ENCODE measurements around the gene SLC9C1. TPM values are rescaled to one million over a fixed set of nuclear protein-coding genes. Genes with fewer than 3 reads are reported as not detected.

The SLC9C1 gene
- total and polyA plus RNA-seq, 7 experiments from 2014 or later: 0.08 TPM; not detected in 6

- H3K9me3 ChIP-seq (ENCODE audit: control insufficient read depth in 2 of 3, low read length in 3 of 3): no peaks in the 10 kb centered on the region
- POLR2A ChIA-PET: interaction anchor here (0.6 to 1.2 kb wide), 5 partner anchors 21 to 449 kb away, joined by 3 to 5 read pairs (median 4); partner anchors contain the start of gene GCSAM
- Mint-ChIP-seq H3K27ac (peak overlapping the region in 4 of 9 donors; percentile 28 to 48 (median 40)), H3K36me3 (peaks cover 0 to 12% (median 0%) of the 10 kb centered on the region in 5 donors), H3K4me1 (peaks cover 2 to 18% (median 9%) of the 10 kb centered on the region in 7 donors), H3K9me3 (no peaks in the 10 kb centered on the region), H3K4me3 (peak overlapping the region in 1 of 10 donors; percentile 14), H3K27me3 (no peaks in the 10 kb centered on the region)
- no peaks in the 10 kb centered on the region for H3K27me3 ChIP-seq (ENCODE audit: control insufficient read depth in 2 of 2, insufficient read depth in 2 of 2, low read length in 2 of 2)
- no peaks in the 10 kb centered on the region for H3K36me3 ChIP-seq (ENCODE audit: control insufficient read depth in 2 of 3, insufficient read depth in 3 of 3, low read length in 3 of 3)
- H3K4me1 ChIP-seq (ENCODE audit: control insufficient read depth in 2 of 2, insufficient read depth in 2 of 2, low read length in 2 of 2): no peaks in the 10 kb centered on the region
- ATAC-seq (peak; percentile 96), DNase-seq (peak in 7 of 9 donors; percentile 52 to 75 (median 70))
- H3K27ac ChIP-seq (ENCODE audit: low read depth, low read length): no peak overlapping the region
- intact Hi-C loops (cut with micrococcal nuclease): loop anchor here (1.0 to 5.0 kb wide), 11 partner anchors 17 to 419 kb away; partner anchors contain the start of gene GCSAM (in 2 of the 2)
- H3K4me3 ChIP-seq (ENCODE audit: low read length): no peak overlapping the region
- CTCF ChIA-PET: interaction anchor here (0.6 to 4.1 kb wide), 43 partner anchors 10 to 1315 kb away, joined by 3 to 36 read pairs (median 4); partner anchors contain the start of genes BTLA, GCSAM and SLC9C1
Observed at GRCh38 chr3:112111785-112112402, 182.1 kb downstream of the SLC9C1 start.

GRCh38 chr3:112109322-112109721, 184.7 kb downstream of the SLC9C1 start:
- Histone ChIP-seq H3K4me1 (ENCODE audit: control insufficient read depth in 2 of 2, insufficient read depth in 2 of 2, low read length in 2 of 2) (no peaks in the 10 kb centered on the region), H3K27ac (ENCODE audit: low read depth, low read length) (no peak overlapping the region), H3K4me3 (ENCODE audit: low read length) (no peak overlapping the region), H3K27me3 (ENCODE audit: control insufficient read depth in 2 of 2, insufficient read depth in 2 of 2, low read length in 2 of 2) (no peaks in the 10 kb centered on the region), H3K36me3 (ENCODE audit: control insufficient read depth in 2 of 3, insufficient read depth in 3 of 3, low read length in 3 of 3) (no peaks in the 10 kb centered on the region), H3K9me3 (ENCODE audit: control insufficient read depth in 2 of 3, low read length in 3 of 3) (no peaks in the 10 kb centered on the region)
- H3K4me1 Mint-ChIP-seq: peaks cover 0 to 12% (median 7%) of the 10 kb centered on the region in 7 donors
- intact Hi-C loops (cut with micrococcal nuclease): no loop called here
- H3K36me3 Mint-ChIP-seq: peaks cover 0 to 15% (median 0%) of the 10 kb centered on the region in 5 donors
- no peak overlapping the region for H3K4me3 Mint-ChIP-seq
- POLR2A ChIA-PET: interaction anchor here (1.2 kb wide), 1 partner anchor 10 kb away, joined by 3 read pairs; no protein-coding TSS in a partner anchor
- CTCF ChIA-PET: interaction anchor here (1.2 to 4.1 kb wide), 3 partner anchors 28 to 184 kb away, joined by 3 to 36 read pairs (median 21); partner anchors contain the start of gene SLC9C1
- H3K27me3 Mint-ChIP-seq: no peaks in the 10 kb centered on the region
- no peak for DNase-seq
- no peak for ATAC-seq
- peak overlapping the region in 1 of 9 donors; percentile 22 for H3K27ac Mint-ChIP-seq
- no peaks in the 10 kb centered on the region for H3K9me3 Mint-ChIP-seq

- Histone ChIP-seq H3K27ac (ENCODE audit: low read depth, low read length) (no peak overlapping the region), H3K9me3 (ENCODE audit: control insufficient read depth in 2 of 3, low read length in 3 of 3) (no peaks in the 10 kb centered on the region), H3K4me1 (ENCODE audit: control insufficient read depth in 2 of 2, insufficient read depth in 2 of 2, low read length in 2 of 2) (no peaks in the 10 kb centered on the region), H3K4me3 (ENCODE audit: low read length) (no peak overlapping the region), H3K36me3 (ENCODE audit: control insufficient read depth in 2 of 3, insufficient read depth in 3 of 3, low read length in 3 of 3) (no peaks in the 10 kb centered on the region), H3K27me3 (ENCODE audit: control insufficient read depth in 2 of 2, insufficient read depth in 2 of 2, low read length in 2 of 2) (no peaks in the 10 kb centered on the region)
- DNase-seq (no peak), ATAC-seq (no peak)
- intact Hi-C loops (cut with micrococcal nuclease): no loop called here
- H3K27me3 Mint-ChIP-seq: no peaks in the 10 kb centered on the region
- no peak overlapping the region for H3K27ac Mint-ChIP-seq
- H3K4me1 Mint-ChIP-seq: peaks cover 0 to 2% (median 0%) of the 10 kb centered on the region in 7 donors
- H3K36me3 Mint-ChIP-seq: peaks cover 0 to 11% (median 6%) of the 10 kb centered on the region in 5 donors
- no peak overlapping the region for H3K4me3 Mint-ChIP-seq
- ChIA-PET CTCF (no interaction called here), POLR2A (no interaction called here)
- no peaks in the 10 kb centered on the region for H3K9me3 Mint-ChIP-seq
Observed at GRCh38 chr3:112104774-112105173, 189.2 kb downstream of the SLC9C1 start.

- Histone ChIP-seq H3K36me3 (ENCODE audit: control insufficient read depth in 2 of 3, insufficient read depth in 3 of 3, low read length in 3 of 3) (no peaks in the 10 kb centered on the region), H3K27me3 (ENCODE audit: control insufficient read depth in 2 of 2, insufficient read depth in 2 of 2, low read length in 2 of 2) (no peaks in the 10 kb centered on the region), H3K4me1 (ENCODE audit: control insufficient read depth in 2 of 2, insufficient read depth in 2 of 2, low read length in 2 of 2) (no peaks in the 10 kb centered on the region), H3K9me3 (ENCODE audit: control insufficient read depth in 2 of 3, low read length in 3 of 3) (no peaks in the 10 kb centered on the region), H3K4me3 (ENCODE audit: low read length) (no peak overlapping the region), H3K27ac (ENCODE audit: low read depth, low read length) (no peak overlapping the region)
- peaks cover 0 to 5% (median 0%) of the 10 kb centered on the region in 5 donors for H3K27me3 Mint-ChIP-seq
- H3K9me3 Mint-ChIP-seq: peaks cover 0 to 7% (median 0%) of the 10 kb centered on the region in 11 donors
- POLR2A ChIA-PET: no interaction called here
- DNase-seq (no peak), ATAC-seq (no peak)
- H3K4me1 Mint-ChIP-seq: peaks cover 0 to 14% (median 0%) of the 10 kb centered on the region in 7 donors
- intact Hi-C loops (cut with micrococcal nuclease): loop anchor here in 1 of 2 donors (2.0 kb wide), 1 partner anchor 13 kb away; no protein-coding TSS in a partner anchor
- H3K4me3 Mint-ChIP-seq: no peak overlapping the region
- peaks cover 0 to 20% (median 9%) of the 10 kb centered on the region in 5 donors for H3K36me3 Mint-ChIP-seq
- CTCF ChIA-PET: interaction anchor here (1.9 kb wide), 1 partner anchor 10 kb away, joined by 7 read pairs; no protein-coding TSS in a partner anchor
- no peak overlapping the region for H3K27ac Mint-ChIP-seq
Observed at GRCh38 chr3:112101916-112102315, 192.1 kb downstream of the SLC9C1 start.

- H3K27me3 Mint-ChIP-seq: peaks cover 0 to 5% (median 0%) of the 10 kb centered on the region in 5 donors
- POLR2A ChIA-PET: no interaction called here
- Histone ChIP-seq H3K4me1 (ENCODE audit: control insufficient read depth in 2 of 2, insufficient read depth in 2 of 2, low read length in 2 of 2) (peaks cover 0 to 8% of the 10 kb centered on the region in 2 donors), H3K9me3 (ENCODE audit: control insufficient read depth in 2 of 3, low read length in 3 of 3) (no peaks in the 10 kb centered on the region), H3K4me3 (ENCODE audit: low read length) (no peak overlapping the region), H3K36me3 (ENCODE audit: control insufficient read depth in 2 of 3, insufficient read depth in 3 of 3, low read length in 3 of 3) (no peaks in the 10 kb centered on the region), H3K27me3 (ENCODE audit: control insufficient read depth in 2 of 2, insufficient read depth in 2 of 2, low read length in 2 of 2) (no peaks in the 10 kb centered on the region), H3K27ac (ENCODE audit: low read depth, low read length) (no peak overlapping the region)
- DNase-seq: no peak
- intact Hi-C loops (cut with micrococcal nuclease): no loop called here
- peak overlapping the region in 1 of 9 donors; percentile 53 for H3K27ac Mint-ChIP-seq
- CTCF ChIA-PET: interaction anchor here (0.9 kb wide), 1 partner anchor 14 kb away, joined by 3 read pairs; no protein-coding TSS in a partner anchor
- H3K4me3 Mint-ChIP-seq: no peak overlapping the region
- H3K9me3 Mint-ChIP-seq: peaks cover 0 to 7% (median 0%) of the 10 kb centered on the region in 11 donors
- H3K4me1 Mint-ChIP-seq: peaks cover 11 to 35% (median 12%) of the 10 kb centered on the region in 7 donors
- H3K36me3 Mint-ChIP-seq: peaks cover 0 to 27% (median 5%) of the 10 kb centered on the region in 5 donors
- ATAC-seq: peak; percentile 61
Observed at GRCh38 chr3:112097378-112097777, 196.6 kb downstream of the SLC9C1 start.

- DNase-seq (no peak), ATAC-seq (no peak)
- Mint-ChIP-seq H3K4me1 (peaks cover 14 to 39% (median 17%) of the 10 kb centered on the region in 7 donors), H3K27me3 (peaks cover 0 to 5% (median 3%) of the 10 kb centered on the region in 5 donors), H3K27ac (no peak overlapping the region), H3K9me3 (peaks cover 0 to 7% (median 0%) of the 10 kb centered on the region in 11 donors), H3K36me3 (peaks cover 0 to 27% (median 5%) of the 10 kb centered on the region in 5 donors), H3K4me3 (no peak overlapping the region)
- Histone ChIP-seq H3K4me3 (ENCODE audit: low read length) (no peak overlapping the region), H3K27me3 (ENCODE audit: control insufficient read depth in 2 of 2, insufficient read depth in 2 of 2, low read length in 2 of 2) (no peaks in the 10 kb centered on the region), H3K27ac (ENCODE audit: low read depth, low read length) (no peak overlapping the region), H3K4me1 (ENCODE audit: control insufficient read depth in 2 of 2, insufficient read depth in 2 of 2, low read length in 2 of 2) (peaks cover 0 to 8% of the 10 kb centered on the region in 2 donors), H3K9me3 (ENCODE audit: control insufficient read depth in 2 of 3, low read length in 3 of 3) (no peaks in the 10 kb centered on the region), H3K36me3 (ENCODE audit: control insufficient read depth in 2 of 3, insufficient read depth in 3 of 3, low read length in 3 of 3) (no peaks in the 10 kb centered on the region)
- CTCF ChIA-PET: interaction anchor here (0.9 kb wide), 1 partner anchor 15 kb away, joined by 3 read pairs; no protein-coding TSS in a partner anchor
- intact Hi-C loops (cut with micrococcal nuclease): no loop called here
- POLR2A ChIA-PET: no interaction called here
Observed at GRCh38 chr3:112096176-112096575, 197.8 kb downstream of the SLC9C1 start.

Measured in naive thymus-derived CD4-positive, alpha-beta T cell (primary cell).